HK-2 (cell line): ENCODE results near the gene CLCN1.
"Not testable (repeated sequence)": the region's sequence is repeated elsewhere in the genome, so short reads cannot be mapped to it uniquely, and the experiment has no call there.

Source experiments
- DNase-seq: peaks from one replicate; pipeline ENCODE4 v3.0.0-alpha.2; 2018; ENCODE audit not compliant: unreplicated experiment

Gene CLCN1

DNA sequence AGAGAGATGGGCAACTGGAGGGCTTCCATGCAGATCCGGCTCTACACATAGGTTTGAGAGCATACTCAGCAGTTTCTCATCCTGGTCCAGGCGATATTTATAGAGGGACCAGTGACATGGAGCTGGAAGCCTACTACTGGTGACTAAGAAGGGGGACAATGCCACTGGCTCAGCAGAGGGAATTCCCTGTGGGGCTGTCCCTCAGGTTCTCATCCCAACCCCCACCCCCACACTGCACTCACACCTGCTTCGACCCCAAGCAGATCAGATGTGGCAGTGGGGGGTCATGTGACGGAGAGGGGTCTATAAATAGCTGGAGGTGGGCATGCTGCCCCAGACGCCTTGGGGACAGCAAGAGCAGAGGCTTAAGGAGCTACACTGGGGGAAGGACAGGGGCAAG lies at the start of gene CLCN1:
Gene CLCN1 (plus strand): TSS at position 336 of the 400 bp plus-strand sequence. CDS start 102 bp downstream, outside the sequence.
- no peak for DNase-seq

DNA sequence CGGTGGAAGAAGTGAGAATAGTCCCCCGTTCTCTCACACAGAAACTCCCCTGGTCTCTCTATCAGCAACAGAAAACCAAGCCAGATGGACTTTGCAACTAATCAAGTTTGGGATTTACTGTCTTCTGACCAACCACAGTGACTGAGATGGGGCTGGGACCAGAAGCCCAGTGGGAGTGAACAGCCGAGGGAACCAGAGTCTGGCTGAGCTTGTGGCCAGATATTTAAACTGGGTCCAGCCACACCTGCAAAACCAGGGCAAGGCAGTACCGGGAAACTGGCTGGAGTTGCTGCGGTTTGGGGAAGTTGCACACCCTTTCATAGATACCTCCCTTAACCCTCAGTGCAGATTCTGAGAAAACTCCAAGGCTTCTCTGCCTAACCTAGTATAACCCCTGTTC lies 46.7 kb upstream of the CLCN1 start:
- no peak for DNase-seq

DNA sequence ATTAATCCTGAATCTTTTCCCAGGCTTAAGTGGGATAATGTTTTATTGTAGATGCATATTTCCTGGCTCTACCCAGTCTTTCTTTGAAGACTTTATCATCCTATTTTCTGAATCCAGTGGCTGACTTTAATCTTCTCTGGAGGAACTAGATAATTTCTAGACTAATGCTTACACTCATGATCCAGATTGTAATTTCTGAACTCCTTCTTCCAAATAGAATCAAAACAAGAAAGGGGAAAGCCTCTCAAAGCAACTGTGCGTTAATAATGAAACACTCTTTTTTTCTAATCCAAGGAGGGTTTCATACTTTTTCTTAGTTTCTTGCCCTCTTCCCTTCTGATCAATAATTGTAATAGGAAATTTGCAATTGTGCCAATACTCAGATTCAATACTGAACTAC lies 44.7 kb upstream of the CLCN1 start:
- DNase-seq = no peak

DNA sequence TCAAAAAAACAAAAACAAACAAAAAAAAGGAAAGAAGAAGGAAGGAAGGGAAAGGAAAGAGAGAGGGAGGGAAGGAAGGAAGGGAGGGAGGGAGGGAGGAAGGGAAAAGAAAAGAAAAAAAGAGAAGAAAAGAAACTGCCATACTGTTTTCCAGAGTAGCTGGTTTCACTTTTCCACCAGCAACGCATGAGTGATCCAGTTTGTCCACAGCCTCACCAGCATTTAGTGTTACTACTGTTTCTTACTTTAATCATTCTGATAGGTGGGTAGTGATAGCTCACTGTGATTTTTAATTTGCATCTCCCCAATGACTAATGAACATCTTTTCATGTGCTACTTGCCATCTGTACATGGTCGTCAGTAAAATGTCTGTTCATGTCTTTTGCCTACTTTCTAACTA lies 43.0 kb upstream of the CLCN1 start:
- no peak for DNase-seq

DNA sequence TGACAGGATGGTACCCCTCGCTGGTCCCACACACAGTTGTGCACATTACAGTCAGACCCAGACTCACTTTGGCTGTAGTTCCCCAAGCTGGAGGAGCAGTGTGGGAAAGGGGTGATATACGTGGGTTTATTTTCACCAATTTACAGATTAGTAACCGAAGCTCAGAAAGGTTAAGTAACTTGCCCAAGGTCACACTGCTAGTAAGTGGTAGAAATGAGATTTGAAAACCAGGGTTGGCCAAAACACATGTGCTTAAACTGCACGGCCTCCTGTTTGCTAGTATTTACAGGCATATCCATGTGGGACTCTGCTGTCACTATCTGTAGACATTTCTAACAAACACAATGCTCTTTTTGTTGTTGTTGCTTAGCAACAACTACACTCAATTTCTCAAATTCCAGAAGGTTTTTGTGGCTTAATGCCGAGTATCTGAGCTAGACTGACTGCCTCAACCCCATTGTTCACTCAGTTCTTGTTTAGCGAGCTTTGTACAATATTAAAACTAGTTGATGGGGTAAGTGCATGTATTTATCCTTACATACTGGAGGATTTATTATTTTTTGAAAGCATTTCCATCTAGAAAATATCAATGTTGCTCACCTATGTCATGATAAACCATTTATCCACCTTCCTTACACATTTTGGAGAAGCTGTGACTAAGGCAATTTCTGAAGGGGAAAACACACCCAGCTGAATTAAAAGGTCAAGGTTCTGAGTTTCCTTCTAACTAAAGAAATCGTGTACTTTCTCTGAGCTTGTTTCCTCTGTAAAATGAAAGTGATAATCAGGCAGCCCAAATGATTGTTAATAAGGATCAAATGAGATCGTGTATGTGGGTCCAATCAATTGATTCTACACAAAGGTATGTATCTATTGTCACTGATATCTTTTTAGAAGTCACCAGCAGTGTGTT lies 36.5 kb upstream of the CLCN1 start:
- no peak for DNase-seq

DNA sequence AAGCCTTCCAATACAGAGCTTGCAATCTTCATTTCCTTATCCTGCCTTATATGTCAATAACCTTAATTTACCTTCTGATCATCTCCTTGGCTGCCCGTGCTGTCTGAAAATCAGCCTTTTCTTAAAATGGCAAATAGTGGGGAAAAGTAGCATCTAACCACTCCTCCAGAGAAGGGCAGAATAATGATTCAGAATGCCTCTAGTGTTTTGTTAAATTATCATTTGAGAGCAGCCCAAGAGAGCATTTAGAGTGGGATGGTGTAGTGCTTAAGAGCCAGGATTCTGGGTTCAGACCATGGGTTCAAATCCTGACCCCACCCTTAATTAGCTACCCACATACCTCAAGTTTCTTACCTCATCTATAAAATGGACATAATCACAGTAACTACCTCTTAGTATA lies 35.8 kb upstream of the CLCN1 start:
- no peak for DNase-seq

DNA sequence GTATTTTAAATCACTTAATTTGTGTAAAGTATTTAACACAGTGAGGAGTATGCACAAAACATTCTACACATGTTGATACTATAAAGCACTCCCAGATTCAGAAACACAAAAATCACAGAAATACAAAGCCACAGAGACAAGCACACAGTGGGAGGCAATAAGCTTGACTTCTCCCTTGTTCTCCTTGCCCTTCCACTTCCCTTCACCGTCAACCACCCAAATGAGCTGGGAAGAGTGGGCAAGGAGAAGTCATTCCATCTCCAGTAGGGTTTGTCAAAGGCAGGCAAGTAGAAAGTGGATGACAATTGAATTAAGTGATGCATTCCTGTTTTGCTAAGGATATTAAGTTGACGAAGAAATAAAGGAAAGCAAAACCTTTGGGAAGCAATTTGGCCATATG lies 35.3 kb upstream of the CLCN1 start:
- no peak for DNase-seq

DNA sequence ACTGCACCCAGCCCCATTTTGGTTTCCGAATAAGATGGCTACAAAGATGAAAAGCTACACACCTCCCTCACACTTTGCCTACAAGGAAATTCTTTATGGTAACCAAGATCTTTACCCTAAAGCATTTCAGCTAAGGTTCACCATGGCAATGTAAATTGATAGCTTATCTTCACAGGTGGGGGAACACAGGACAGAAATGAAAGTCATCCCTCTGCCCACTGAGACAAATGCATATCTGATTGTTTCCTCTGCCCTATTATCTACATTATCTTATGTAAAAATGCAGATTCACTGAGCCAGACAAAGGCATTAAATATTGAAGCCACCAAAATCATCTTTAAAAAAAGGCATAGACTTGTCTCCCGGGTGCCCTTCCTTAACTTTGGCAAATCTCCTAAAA lies 34.4 kb upstream of the CLCN1 start:
- DNase-seq = no peak

DNA sequence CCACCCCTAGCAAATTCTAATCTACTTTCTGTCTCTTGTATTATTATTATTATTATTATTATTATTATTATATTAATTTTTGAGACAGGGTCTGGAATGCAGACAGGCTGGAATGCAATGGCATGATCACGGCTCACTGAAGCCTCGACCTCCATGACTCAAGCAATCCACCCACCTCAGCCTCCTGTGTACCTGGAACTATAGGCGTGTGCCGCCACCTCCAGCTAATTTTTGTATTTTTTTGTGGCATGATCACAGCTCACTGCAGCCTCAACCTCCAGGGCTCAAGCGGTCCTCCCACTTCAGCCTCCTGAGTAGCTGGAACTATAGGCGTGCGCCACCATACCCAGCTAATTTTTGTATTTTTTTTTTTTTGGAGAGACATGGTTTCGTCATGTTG lies 33.8 kb upstream of the CLCN1 start:
- DNase-seq = no peak

DNA sequence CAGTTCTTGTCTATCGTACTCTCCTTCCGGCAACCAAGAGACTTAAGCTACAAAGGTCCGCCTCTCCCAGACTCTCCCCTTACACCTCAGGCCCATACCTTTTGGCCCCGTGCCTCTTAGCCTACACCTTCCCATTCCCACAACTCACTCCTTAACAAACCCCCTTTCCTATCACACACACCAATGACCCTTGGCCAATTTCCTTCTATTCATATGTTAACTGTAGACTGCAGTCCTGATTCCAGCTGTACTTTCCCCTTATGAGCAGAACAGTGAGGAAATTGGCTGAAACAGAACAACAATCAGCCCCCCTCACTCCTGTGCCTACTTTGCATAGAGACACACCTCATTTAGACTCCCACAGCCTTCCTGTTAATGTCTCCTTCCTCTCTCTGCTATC lies 32.5 kb upstream of the CLCN1 start:
- no peak for DNase-seq

DNA sequence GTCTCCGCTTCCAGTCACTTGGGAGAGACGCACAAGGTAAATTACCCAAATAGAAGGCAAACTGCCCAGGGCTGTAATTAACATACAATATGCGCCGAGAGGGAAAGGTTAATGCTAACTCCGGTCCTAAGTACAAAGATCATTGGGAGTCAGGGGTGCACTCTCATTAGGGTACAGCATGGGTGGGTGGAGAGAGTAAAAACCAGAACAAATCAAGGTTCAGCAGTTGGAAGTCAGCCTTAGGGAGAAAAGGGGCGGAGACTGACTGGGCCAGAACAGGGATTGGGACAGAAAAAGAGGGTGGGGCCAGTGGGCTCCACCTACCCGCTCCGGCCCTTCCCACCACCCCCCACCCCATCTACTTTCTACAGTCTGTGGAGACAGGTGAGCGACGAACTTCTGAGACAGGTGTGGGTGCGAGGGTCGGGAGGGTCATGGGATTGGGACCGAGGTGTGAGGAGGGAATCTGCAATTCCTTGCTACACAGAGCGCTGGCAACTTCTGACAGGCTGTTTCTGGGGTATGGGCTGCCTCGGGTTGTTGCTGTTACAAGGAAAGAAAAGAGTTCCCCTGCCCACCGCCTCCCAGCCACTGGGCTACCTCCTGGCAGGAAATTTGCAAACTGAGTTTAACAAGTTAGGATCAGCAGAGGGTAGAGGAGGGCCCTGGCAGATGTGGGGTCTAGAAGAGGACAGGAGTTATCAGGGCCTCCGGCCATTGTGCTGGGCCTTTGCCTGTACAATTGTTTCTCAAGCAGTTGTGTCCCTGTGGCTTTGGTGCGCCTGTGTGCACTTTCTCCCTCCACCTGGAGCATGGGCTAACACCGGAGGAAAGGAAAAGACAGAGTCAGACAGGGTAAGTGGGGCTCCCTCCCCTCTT lies 31.1 kb upstream of the CLCN1 start, which contains the start of gene TMEM139:
Gene TMEM139 (plus strand): TSS at position 368 of the 879 bp plus-strand sequence. CDS start 1,000 bp downstream, outside the sequence.
- peak; percentile 65 for DNase-seq

DNA sequence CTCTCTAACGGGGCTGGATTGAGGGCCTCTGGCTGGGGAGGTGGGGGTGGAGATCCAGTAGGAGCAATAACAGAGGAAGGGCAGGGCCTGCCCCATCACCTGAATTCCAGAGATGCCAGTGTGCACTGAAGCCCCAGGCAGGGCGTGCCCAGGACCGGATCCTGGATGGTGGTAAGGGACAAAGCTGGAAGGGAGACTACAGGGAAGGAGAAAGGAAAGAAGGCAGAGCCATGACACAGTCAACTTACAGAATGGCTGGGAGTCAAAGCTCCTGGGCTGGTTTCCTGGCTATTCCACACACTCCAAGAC lies 30.5 kb upstream of the CLCN1 start:
- peak; percentile 82 for DNase-seq

DNA sequence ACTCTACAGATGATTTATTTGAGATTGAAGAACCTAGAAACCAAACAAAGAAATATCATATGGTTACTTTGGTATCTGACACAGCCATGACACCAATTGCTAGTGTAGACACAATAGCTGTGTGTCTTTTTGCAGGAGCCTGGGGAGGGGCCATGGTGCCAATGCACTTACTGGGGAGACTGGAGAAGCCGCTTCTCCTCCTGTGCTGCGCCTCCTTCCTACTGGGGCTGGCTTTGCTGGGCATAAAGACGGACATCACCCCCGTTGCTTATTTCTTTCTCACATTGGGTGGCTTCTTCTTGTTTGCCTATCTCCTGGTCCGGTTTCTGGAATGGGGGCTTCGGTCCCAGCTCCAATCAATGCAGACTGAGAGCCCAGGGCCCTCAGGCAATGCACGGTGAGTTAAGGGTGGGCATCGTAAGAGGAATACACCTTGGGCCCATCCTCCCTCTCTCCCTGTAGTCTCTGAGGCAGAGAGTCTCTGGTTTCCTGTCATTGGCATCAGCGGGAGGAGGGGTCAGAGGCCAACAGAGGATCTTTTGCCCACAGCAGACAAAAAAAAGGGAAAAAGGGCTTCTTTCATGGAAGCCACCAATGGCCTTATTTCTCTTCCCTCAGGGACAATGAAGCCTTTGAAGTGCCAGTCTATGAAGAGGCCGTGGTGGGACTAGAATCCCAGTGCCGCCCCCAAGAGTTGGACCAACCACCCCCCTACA lies 29.9 kb upstream of the CLCN1 start:
- no peak for DNase-seq

DNA sequence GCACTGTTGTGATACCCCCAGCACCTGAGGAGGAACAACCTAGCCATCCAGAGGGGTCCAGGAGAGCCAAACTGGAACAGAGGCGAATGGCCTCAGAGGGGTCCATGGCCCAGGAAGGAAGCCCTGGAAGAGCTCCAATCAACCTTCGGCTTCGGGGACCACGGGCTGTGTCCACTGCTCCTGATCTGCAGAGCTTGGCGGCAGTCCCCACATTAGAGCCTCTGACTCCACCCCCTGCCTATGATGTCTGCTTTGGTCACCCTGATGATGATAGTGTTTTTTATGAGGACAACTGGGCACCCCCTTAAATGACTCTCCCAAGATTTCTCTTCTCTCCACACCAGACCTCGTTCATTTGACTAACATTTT lies 29.4 kb upstream of the CLCN1 start:
- no peak for DNase-seq

DNA sequence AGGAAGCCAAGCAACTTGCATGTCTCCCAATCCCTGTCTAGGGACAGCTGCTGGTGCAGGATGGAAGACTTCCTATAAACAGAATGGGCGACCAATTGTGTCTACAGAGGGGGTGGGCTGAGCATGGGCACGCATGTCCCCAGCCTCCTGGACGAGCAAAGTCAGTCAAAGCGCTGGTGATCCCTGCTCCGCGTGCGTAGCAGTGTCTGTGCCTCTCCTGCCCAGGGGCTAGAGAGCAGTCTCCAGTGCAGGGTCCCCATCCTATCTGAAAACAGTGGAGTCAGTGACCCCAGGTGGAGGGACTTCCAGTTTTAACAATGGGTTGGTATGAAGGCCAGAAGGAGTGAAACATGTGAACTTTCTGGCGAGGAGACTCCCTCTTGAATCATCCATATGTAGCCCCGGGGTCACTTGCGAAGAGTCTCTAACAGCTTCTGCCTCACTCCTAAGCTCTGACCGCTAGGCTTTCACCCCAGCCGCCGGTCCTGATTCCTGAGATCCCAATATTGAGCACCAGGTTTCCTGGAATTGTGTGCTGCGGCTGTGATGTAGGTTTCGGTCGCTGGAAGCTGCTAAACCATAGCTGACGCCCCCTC lies 28.5 kb upstream of the CLCN1 start:
- no peak for DNase-seq

DNA sequence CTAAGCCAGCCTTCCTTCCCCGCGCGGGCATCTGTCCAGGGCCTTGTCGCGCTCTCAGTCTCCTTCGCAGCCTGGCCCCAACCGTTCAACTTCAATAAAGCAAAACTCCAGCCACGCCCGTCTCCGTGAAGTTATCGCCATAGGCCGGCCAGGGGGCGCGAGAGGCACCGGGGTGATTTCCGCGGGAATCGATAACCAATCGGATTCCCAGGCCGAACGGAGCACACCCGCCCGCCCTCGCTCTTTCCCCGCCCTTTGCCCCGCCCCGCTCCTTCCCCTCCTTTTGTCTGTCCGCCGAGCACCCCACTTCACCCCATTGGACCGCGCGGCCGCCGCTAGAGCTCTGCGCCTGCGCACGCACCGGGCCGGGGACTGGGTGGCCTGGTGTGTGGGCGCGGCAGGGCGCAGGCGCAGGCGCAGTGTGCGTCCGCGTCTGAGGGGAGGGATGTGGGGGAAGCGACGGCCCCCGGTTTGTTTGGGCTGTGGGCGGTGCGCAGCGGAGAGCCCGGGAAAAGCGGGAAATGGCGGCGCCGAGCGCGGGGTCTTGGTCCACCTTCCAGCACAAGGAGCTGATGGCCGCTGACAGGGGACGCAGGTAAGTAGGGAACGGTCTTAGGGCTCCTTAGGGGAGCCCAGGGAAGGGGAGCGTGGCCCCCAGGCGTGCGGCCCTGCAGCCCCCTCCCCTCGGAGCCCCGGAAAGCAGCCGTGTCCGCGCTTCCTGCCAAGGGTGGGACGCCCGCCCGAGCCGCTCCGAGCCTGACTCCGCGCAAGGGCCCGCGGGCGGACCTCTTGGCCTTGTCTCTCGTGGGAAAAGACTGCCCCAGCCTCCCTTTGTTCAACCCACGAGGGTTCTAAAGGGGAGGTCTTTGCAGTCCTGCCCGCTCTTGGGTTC lies 27.7 kb upstream of the CLCN1 start, which contains the start of gene CASP2:
Gene CASP2 (plus strand): TSS at position 417 of the 892 bp plus-strand sequence. CDS start 105 bp downstream, at position 522.
- peak; percentile 99 for DNase-seq

DNA sequence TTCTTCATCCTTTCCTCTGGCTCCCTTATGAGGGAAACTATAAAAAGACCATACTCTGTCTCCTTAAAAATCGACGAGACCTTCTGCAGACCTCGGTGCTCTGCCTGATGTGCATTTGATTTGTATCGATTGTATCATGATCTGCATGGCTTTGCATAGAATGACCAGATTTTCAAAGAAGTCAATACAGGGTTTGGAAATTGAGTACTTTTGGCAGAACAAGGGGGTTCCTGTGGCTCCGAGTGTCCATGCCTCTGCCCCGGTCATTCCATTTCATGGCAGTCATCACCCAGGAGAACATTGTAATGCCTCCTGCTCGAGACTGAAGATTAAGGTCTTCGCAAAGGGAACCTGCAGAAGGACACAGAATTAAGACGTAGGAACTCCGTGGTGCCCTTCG lies 27.1 kb upstream of the CLCN1 start:
- DNase-seq = no peak

DNA sequence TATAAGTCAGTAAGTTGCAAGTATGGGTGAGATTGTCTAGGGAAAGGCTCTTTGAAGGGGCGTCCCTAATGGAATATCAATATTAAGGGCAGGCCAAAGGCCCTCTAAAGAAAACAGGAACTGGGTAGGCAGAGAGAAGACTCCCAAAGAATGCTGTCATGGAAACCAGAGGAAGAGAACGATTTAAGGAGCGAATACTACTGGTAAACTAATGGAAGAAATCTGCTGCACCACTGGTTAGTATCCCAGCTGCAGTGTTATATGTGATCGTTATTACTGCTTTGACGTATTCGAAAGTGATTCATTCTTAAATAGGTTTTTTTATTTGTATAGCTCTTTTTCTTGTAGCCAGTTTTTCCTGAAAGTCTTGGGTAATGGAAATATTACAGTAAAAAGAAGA lies 26.5 kb upstream of the CLCN1 start:
- DNase-seq = no peak

DNA sequence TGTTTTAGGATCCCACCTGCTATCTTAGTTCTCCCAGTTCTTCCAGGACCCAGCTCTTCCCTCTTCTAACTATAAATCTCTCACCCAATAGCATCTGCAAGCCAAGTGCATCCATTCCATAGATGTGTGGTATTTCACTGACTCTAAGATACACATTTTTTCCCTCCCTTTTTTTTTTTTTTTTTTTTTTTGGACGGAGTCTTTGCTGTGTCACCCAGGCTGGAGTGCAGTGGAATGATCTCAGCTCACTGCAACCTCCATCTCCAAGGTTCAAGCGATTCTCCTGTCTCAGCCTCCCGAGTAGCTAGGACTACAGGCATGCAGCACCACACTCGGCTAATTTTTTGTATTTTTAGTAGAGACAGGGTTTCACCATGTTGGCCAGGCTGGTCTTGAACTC lies 26.0 kb upstream of the CLCN1 start:
- not testable (repeated sequence) for DNase-seq

DNA sequence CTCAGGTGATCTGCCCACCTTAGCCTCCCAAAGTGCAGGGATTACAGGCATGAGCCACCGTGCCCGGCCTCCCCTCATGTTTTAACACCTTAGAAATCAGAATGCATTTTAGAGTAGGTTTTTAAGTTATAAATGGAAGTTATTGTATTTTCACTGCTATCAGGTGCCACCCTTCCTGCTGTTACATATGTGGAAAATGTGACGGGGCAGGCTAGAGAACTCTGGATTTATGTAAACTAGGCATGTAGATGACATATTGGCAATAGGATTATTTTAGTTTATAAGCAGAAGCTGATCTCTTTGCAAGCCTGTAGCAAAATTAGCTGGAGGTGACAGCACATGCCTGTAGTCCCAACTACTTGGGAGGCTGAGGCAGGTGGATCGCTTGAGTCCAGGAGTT lies 25.6 kb upstream of the CLCN1 start:
- no peak for DNase-seq

DNA sequence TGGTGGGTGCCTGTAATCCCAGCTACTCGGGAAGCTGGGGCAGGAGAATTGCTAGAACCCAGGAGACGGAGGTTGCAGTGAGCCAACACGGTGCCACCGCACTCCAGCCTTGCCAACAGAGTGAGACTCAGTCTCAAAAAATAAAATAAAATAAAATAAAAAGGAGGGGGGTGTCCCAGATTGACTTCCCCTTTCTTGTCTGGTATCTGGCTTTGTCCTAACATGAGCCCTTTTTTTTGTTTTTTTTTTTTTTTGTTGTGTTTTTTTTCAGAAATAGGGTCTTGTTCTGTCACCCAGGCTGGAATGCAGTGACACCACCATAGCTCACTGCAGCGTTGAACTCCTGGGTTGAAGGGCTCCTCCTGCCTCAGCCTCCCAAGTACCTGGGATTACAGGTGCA lies 23.0 kb upstream of the CLCN1 start:
- no peak for DNase-seq
